ENCODE data around the gene SORBS2.
"Not testable (repeated sequence)": the region's sequence is repeated elsewhere in the genome, so short reads cannot be mapped to it uniquely, and the experiment has no call there.

The SORBS2 gene

DNA sequence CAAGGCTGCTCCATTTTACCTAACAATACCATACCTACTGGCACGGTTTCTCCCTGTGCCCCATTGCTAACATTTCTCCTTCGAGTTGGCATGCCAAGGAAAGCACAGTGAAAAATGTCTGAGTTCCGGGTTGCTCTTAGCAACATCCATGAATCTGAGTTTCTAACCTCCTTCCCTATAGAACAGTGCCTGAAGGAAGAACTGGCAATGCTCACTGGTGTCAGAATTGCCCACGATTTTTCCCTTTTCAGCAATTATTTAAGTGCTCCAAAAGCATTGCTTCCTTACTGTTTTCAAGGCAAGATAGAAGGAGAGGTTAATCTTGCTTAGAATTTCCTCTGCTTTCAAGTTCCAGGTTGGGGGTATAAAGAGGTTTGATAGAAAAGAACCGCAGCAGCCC lies 75.1 kb downstream of the SORBS2 start:
- DNase-seq (ENCODE audit: low read depth) = no peak

DNA sequence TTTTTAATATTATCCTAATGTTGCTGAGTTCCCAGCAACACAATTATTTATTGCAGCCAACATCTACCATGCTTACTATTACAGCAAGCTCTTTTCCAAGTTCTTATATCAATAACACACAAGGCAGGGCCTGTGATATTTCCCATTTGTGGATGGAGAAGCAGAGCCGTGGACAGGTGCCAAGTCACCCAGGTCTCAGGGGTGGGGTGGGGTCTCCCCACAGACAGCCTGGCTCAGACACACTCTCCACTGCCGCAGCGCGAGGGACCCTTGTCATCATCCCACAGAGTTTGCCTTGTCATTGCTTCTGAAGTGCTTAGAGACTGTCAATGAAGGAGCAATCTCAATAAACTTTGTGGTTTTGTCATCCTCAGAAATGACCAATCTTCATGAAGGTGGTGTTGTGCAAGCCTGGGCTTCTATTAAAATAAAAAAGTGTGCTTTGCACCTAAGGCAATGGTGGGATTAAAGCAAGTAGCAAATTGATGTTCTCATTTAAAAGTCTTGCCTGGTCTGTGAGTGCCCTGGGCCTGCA lies 76.1 kb downstream of the SORBS2 start:
- DNase-seq (ENCODE audit: low read depth) = no peak

DNA sequence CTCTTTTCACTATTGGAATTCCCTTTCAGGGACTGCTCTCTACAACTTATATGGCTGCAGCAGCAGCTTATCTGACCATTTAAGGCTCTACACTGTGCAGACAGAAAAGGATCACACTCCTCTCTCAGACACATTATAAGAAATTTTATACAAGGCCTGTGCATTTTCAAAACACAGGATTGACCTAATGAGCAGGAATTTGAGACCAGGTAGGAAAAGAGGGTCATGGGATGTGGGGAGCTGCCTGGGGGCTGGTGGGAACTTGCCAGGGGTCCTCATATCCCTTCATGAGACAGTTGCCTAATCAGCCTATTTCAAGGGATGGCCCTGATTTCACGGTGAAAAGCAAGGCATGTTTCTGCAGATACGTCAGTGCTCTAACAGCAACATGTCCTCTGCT lies 77.1 kb downstream of the SORBS2 start:
- DNase-seq (ENCODE audit: low read depth) = no peak

DNA sequence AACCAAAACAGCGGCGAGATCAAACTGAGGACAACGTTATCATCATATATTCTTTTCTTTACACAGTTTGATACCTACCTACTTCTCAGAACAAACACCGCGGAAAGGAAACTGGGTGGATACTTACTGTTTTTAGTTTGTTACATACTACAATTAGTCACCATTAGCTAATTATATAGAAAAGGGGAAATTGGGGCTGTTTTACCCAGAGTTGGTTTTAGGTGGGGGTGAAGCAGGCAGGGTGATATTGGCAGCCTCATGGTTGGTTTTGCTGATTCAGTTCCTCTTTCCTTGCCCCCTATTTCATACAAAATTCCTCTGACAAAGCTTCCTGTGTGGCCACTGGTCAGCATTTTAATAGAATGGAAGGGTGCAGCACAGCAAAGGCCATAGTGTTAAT lies 77.8 kb downstream of the SORBS2 start:
- no peak for DNase-seq (ENCODE audit: low read depth)

DNA sequence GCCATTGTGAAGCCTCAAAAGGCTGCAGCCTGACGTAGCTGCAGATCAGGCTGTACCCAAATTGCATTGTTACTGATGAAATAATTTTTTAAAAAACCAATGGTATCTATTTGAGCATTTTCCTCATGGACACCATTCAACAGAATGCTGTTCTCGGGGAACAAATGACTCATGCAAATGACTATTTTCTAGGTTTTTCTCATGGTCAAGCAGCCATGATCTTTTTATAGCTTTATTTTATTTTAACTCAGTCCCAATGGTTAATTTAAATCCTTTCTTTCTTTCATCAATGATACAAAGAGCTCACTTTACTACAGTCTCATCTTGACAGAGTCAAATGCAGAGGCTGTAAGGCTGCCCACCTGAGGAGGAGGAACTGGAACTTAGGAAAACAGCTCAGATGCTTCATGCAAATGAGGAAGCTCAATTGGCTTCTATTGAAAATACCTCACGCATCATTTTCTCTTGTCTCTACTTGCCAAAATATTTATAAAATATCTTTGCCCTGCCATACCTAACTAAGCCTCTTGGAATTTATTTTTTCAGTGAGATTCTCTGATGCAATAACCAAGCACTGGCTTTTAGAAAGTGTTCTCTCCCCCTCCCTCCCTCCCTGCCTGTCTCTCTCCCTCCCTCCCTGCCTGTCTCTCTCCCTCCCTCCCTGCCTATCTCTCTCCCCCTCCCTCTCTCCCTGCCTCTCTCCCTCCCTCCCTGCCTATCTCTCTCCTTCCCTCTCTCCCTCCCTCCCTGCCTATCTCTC lies 81.0 kb downstream of the SORBS2 start:
- no peak for DNase-seq (ENCODE audit: low read depth)

DNA sequence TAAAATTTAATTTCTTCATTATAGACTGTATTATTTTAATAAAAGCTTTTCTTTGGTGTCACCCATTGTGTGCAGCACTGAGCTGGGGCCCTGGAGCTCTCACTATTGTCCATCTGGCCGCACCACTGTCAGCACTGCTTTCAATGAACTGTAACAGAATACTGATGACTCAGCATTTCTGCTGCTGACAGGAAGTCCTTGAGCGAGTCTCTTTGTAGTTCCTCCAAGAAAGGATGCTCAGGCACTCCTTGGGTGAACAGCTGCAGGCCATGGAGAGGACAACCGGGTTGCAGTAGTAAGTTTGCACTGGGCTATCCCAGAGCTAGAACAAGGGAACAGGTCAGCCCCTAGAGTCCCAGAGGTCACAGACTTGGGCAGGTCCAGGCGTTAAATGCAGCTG lies 81.6 kb downstream of the SORBS2 start:
- DNase-seq (ENCODE audit: low read depth) = no peak

DNA sequence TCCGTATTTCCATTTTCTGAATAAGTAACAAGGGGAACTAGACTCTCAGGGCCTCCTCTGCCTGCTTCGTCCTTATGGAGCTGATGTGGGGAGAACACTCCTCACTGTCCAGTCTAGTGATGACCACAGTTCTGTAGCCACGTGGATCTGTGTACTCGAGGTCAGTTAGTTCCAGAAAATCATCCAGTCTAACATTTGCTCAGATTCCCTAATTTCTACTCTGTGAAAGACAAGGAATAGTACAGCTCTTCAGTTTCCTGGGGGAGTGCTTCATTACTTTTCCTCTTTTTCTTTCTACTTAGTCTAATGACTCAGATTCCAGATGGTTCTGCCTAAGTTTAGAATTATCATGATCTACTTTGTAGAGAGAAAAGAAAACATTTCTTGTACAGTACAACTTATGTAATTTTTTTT lies 82.6 kb downstream of the SORBS2 start:
- DNase-seq (ENCODE audit: low read depth) = no peak

DNA sequence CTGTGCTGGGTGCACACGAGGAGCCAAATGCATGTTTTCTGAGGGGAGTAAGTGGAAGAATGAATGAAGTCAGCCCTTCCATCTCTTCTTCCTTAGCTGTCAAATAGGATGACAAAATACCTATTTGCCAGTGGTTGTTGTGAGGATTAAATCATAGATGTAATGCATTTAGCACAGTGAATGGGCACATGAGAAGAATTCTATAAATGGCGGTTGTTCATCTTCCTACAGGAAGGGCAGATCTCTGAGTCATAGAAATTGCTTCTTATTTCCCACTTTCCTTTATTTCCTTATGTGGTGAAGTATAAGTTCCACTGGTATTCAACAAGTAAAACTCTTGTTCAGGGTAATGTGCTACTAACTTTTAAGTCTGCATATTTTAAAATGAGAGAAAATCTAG lies 83.1 kb downstream of the SORBS2 start:
- DNase-seq (ENCODE audit: low read depth) = no peak

DNA sequence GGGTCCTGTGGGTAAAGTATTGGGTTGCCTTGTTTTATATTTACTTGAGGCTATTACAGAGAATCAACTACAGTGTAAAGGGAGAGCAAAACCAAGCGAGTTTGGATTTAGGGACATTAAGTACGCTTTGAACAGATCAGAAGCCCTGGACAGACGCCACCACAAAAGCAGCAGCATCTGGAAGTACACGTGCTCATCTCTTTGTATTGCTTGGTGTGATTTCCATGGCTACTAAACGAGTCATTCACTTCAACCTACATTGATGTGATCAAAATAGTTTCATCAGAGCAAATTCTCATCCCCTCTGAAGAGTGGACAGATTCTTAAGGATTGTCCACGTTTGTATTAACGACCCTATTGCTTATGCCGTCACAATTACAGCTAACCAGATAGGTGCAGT lies 85.1 kb downstream of the SORBS2 start:
- no peak for DNase-seq (ENCODE audit: low read depth)

DNA sequence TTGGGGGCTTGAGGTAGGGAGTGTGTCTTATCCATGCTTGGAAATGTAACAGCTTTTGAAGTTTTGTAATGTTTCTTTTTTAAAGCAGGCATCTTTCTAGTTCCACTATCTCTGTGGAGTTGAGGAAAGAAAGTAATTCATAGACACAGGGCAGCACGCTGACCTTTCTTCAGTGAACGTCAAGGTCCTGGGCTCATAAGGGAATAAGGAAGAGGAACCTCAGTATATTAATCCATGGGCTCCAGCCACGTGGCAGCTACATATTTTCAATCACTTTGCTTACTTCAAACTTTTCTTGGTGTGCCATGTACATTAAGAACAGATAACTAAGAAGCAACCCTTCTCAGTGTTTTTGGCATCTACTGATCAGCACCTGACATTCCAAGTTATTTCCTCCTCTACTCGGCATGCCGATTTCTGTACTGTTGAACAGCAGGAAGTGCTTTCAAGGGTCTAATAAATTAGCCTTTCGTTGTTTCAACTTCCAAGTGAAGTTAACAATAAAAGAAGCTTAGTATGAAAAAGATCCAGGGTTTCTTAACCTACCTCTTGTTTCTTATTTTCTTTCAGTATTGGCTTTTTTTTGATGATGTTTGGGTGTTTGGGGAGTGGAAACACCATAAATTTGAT lies 88.2 kb downstream of the SORBS2 start:
- no peak for DNase-seq (ENCODE audit: low read depth)

DNA sequence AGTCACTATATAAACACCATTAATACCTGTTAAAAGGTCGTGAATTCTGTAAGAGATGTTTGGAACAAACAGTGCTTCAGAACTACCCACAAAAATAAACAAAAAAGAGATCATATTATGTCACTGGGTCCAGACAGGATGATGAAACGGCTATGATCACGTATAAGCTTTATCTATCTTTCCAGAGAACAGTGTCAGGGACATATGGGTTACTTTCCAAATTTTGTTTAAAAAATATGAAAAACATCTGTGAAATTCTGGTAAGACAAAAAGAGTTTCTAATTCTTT lies 90.0 kb downstream of the SORBS2 start:
- DNase-seq (ENCODE audit: low read depth) = no peak

DNA sequence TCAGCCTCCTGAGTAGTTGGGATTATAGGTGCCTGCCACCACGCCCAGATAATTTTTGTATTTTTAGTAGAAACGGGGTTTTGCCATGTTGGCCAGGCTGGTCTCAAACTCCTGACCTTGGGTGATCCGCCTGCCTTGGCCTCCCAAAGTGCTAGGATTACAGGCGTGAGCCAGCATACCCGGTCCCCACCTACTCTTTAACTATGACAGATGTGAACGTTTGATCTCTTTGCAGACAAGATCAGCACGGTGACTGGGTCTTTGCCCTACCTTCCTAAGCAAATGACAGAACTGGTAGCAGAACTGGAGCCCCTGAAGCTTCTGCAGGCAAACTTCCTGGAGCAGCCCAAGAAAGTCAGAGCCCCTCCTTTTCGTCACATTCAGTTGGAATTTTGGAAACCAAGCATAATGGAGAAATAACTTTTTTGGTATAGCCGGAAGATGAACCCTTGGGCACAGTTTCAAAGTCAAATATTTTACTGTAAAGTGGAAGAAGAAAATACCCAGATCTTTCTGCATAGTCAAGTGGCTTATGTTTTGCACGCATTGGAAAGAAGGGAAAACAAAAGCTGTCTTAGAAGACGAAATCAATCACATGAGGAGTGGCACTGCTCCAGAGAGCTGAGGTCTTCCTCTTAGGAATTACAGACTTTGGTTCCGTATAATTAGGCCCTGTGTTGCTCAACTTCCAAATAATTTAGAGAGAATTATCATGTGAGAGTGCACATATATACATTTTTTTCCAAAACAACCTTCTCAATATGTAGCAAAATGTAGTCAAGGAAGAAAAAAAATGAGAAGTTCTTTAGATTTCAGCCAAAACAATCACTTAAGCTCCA lies 90.6 kb downstream of the SORBS2 start:
- DNase-seq (ENCODE audit: low read depth) = no peak

DNA sequence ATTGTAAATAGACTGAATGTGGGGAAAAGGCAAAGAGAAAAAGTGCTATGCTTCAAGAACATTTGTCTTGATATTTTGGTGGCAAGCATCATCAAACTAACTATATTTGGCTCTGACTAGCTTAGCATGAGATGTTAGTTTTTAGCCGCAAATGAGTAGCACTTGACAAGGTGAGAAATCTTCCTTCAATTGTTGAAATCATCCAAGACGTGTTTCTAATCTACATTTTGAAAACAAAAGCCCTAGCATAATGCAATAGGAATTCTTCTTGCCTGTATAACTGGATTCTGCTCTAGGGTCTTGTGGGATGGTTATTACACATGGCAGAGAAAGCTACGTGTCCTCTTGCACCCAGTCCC lies 92.5 kb downstream of the SORBS2 start:
- DNase-seq (ENCODE audit: low read depth) = no peak

DNA sequence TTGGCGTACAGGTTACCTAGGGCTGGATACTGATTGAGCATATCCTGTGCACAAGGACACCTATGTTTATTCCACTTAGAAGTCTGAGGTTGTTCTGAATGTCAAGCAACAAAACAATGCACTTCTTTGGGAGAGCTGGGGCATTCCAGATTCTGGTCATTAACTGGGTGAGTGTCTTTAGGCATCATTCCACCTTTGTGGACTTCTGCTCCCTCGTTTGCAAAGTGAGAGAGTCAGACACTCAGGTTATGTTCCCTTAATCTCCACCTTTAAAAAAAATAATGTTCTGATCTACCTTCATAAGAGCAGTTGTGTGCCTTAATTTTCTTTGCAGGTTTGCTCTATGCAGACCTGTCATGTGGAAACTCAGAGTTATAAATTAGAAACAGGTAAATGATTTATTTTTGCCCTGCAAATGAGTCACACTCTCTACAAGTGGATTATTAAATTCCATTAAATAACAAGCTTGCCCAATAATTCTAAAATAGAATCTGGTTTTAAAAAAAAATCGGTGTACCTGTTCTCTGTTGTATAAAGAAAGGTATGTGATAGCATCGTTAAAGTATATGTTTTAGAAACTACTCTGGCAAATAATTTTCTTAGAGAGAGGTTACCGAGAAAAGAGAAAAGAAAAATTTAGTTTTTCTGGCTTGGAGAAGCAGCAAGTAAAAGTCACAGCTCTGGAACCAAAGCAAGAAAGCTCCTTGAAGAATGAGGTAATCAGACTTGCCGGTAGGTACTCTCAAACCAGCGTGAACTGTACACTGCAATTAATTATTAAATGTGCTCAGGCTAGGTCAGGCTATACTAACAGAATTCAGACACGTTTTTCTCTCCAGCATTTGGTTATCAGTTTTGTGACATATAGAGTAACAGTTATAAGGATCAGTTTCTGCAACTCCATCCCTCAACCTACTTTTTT lies 93.2 kb downstream of the SORBS2 start:
- no peak for DNase-seq (ENCODE audit: low read depth)

DNA sequence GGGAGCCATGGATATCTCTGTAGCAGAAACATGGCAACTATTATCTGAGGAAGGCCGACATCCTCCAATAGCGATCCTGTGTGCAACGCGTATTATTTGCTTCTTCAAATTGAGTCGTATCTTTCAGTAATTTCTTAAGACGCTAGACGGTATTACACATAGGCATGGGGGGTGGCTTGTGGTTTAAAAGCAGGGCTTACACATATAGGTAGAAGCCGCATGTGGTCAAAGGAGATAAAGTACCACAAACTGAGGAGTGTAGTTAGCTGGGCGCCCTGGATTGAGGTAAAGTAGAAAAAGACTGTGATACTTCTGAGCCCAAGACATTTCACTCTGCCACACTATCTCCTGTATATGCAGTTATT lies 94.6 kb downstream of the SORBS2 start:
- DNase-seq (ENCODE audit: low read depth) = no peak

DNA sequence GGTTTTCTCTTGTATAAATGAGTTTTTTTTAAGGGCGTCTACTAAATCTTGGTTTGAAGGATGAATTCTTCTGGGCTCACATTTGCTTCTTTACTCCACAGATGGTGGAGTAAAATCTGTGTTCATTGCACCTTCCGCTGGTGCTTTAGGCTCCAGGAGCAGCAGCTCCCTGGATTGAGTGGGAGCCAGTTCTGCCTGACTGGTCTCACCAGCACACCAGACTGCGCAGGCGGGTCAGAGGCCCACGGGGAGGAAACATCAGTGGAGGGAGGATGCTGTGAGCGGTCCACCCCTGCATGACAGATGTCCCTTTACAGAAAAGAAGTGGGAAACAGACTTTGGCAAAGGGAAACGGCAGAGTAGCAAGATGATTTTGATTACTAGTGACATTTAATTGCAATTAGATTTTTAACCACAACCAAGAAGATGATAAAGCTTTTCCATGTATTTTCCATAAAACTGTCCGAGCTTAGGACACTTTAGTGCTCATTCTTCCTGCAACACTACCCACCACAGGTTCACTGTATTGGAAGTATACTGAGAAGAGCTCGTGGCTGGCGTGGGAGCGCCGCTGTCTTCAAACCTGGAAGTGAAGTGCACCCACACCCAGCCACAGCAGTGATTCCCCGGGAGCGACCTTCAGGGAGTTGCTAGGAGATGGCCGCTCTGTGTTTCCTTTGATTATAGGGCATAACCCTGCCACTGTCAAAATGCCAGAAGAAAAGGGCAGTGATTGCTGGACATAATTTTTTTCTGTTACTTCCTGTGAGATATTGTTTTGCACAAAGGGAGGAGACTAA lies 95.2 kb downstream of the SORBS2 start:
- no peak for DNase-seq (ENCODE audit: low read depth)

DNA sequence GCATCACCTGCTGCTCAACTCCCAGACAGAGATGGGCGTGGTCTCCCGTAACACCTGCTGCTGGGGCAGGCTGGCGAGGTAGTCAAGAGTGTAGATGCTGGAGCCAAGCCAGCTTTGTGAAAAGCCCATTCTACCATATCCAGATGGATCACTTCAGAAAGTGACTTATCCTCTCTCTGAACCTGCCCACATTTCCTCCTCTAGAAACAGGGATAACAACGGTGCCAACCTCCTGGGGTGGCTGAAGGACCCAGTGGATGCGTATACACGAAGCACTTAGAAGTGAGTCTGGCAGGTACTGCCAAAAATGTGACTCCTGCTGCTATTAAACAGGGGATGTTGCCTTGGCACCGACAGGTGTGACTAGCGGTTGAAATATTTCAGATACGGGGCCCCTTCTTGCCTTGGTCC lies 95.8 kb downstream of the SORBS2 start:
- no peak for DNase-seq (ENCODE audit: low read depth)

DNA sequence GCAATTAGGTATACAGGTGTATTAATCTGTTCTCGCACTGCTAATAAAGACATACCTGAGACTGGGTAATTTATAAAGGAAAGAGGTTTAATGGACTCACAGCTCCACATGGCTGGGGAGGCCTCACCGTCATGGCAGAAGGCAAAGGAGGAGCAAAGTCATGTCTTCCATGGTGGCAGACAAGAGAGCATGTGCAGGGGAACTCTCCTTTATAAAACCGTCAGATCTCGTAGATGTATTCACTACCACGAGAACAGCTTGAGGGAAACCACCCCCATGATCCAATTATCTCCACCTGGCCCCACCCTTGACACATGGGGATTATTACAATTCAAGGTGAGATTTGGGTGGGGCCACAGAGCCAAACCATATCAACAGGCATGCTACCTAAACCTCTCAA lies 97.5 kb downstream of the SORBS2 start:
- DNase-seq (ENCODE audit: low read depth) = not testable (repeated sequence)

DNA sequence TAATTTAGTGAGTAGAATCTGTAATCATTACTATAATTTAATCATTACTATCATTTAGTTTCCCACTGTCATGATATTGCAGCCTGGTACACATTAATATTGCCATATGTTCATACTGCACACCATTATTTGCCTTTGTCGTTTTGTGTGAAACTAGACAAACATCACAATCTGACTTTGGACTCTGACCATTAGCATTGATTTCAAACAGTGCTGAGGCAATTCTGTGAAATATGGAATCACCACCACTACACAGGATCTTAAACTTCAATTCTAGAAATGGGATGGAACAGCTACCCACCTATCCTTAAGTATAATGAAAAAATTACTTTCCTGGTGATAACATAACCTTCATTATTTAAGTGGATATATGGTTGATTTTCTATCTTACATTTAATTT lies 98.3 kb downstream of the SORBS2 start:
- DNase-seq (ENCODE audit: low read depth) = no peak

DNA sequence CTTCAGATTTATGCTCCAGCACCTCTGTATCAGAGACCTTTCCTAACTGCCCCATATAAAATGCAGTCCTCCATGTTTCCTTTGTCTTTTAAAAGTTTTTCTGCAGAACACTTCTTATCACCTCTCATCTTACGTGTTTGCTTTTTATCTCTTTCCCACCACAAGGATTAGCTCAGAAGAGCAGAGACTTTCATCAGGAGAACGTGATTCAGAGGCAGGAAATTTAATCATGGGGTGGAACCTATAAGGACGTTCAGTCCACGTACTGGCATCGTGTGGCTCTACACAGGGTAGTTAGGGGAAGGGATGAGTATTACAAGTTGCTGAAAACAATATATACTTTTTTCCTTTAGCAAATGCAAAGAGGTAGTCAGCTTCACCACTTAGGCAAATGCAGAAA lies 98.7 kb downstream of the SORBS2 start:
- no peak for DNase-seq (ENCODE audit: low read depth)

DNA sequence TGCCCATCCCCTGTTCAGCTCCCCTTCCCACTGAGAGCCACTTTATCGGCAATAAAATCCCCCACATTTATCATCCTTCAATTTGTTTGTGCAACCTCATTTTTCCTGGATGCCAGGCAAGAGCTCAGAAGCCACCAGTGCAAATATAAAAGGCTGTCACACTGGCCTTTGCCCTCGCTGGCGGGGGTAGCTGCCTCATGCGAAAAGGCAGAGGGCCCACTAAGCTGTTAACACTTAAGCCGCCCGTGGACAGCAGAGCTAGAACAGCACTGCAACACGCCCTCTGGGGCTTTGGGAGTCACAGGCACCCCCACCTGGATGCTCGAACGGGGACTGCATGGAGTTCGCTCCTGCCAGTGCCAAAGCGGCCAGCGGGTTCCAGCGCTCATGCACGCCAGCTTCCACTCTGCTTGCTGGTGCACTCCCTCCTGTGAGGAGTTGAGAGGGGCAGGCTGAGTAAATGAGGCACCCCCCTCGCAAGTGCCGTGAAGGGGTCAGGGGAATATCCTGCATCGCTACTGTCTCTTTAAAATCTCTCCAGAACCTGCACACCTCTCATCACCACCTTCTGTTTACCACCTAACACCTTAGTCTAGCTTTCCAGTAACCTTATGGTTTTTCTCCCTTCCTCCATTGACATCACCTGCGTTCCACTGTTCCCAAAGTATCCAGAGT lies 99.5 kb downstream of the SORBS2 start:
- DNase-seq (ENCODE audit: low read depth) = no peak
